ENCODE measurements around the gene PPP1R15B. TPM values are rescaled to one million over a fixed set of nuclear protein-coding genes. Genes with fewer than 3 reads are reported as not detected.

The PPP1R15B gene
- total RNA-seq, 1 experiment from 2014 or later, result 45.9 TPM

DNA sequence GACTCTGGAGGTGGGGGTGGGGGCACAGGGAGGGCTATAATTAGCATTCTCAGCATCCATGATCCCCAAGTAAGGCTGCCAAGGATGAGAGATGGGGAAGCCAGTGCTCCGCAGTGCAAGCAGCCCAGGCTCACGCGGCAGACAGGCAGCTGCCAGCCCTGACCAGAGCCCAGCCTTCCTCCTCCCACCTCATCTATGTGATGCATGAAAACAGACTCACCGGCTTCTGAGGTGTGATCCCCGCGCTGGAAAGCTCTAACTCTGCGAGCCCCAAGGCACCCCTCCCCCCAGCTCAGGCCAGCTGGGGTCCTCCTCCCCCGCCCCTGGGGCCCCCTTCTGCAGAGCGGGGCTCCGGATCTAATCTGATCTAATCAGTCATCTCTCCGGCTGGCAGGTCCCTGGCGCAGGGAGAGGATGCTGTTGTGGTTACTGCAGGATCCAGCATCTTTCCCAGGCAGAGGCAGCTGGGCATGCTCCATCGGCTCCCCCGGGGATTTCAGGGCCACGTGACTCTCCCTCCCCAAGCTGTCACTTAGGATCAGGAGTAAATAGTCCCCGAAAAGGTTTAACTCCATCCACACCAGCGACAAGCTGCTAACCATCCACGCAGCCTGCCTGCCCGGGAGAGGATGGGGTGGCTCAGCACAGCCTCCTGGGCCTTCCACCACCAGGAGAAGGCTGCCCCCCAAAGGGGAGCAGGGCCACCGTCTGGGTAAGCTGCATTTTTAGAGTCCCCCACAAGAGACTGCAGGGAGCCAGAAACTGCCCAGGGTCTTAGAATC is 52.0 kb downstream of the PPP1R15B start, which contains the start of gene PLEKHA6:
Gene PLEKHA6, minus strand, starts transcription at position 456 of the 782 bp plus-strand sequence. CDS start 86,202 bp downstream, outside the sequence.
- H2BK20ac ChIP-seq (ENCODE audit: low read depth, low read length, poor library complexity, severe bottlenecking), result no peak within 1 kb of the TSS
- H3K23ac ChIP-seq (ENCODE audit: insufficient read length, low read depth, low read length), result no peak within 1 kb of the TSS
- H2AFZ ChIP-seq (ENCODE audit: low read length), result no peak within 1 kb of the TSS
- H3K9ac ChIP-seq (ENCODE audit: extremely low read depth, insufficient read length, low read length), result no peak within 1 kb of the TSS
- no peaks in the 10 kb centered on the region for H4K20me1 ChIP-seq (ENCODE audit: control insufficient read depth, insufficient read depth, insufficient read length)
- H2BK5ac ChIP-seq (ENCODE audit: insufficient read length, low read length), result no peak within 1 kb of the TSS
- peak within 1 kb of the TSS; percentile 21 for H3K4me2 ChIP-seq (ENCODE audit: insufficient read depth, insufficient read length, low read length)
- no peaks in the 10 kb centered on the region for H3K27me3 ChIP-seq (ENCODE audit: insufficient read depth, low read length)
- WGBS (ENCODE audit: extremely low coverage, insufficient read length, low lambda C conversion rate), result no CpG with 5 or more reads among the region's 20 CpGs
- H2BK15ac ChIP-seq (ENCODE audit: low read depth, low read length), result no peak within 1 kb of the TSS
- H4K5ac ChIP-seq (ENCODE audit: insufficient read length, low read depth, low read length), result no peak within 1 kb of the TSS
- Mint-ChIP-seq H3K36me3 (ENCODE audit: insufficient read depth in 1 of 3, low read depth in 3 of 3) (no peaks in the 10 kb centered on the region), H3K4me1 (peaks cover 29 to 30% of the 10 kb centered on the region in 2 experiments), H3K9me3 (no peaks in the 10 kb centered on the region), H3K27me3 (ENCODE audit: low read depth) (peaks cover 34% of the 10 kb centered on the region), H3K4me3 (peak within 1 kb of the TSS; percentile 21 to 70; a peak in 3 of 5 replicates), H3K27ac (no peak within 1 kb of the TSS)
- no peak within 1 kb of the TSS for H3K56ac ChIP-seq (ENCODE audit: insufficient read length, low read depth, low read length)
- H3K14ac ChIP-seq (ENCODE audit: insufficient read depth, low read length), result no peak within 1 kb of the TSS
- no peak for DNase-seq
- H2AK5ac ChIP-seq (ENCODE audit: insufficient read length, low read length), result no peak within 1 kb of the TSS
- H3K4me1 ChIP-seq (ENCODE audit: insufficient read depth, low read length), result peaks cover 3% of the 10 kb centered on the region; the same call in 1 of the 2 replicates
- H3T11ph ChIP-seq (ENCODE audit: low read length), result no peak within 1 kb of the TSS
- no peak within 1 kb of the TSS for H2BK120ac ChIP-seq (ENCODE audit: low read depth, low read length, poor library complexity, severe bottlenecking)
- H3K4ac ChIP-seq (ENCODE audit: low read depth, low read length), result no peak within 1 kb of the TSS
- H3K27ac ChIP-seq (ENCODE audit: insufficient read length, low read depth, low read length), result no peak within 1 kb of the TSS
- no peaks in the 10 kb centered on the region for H3K9me3 ChIP-seq (ENCODE audit: control insufficient read depth, low read depth, low read length)
- no peaks in the 10 kb centered on the region for H3K79me2 ChIP-seq (ENCODE audit: insufficient read depth, low read length)
- TF ChIP-seq, protein P1, sequence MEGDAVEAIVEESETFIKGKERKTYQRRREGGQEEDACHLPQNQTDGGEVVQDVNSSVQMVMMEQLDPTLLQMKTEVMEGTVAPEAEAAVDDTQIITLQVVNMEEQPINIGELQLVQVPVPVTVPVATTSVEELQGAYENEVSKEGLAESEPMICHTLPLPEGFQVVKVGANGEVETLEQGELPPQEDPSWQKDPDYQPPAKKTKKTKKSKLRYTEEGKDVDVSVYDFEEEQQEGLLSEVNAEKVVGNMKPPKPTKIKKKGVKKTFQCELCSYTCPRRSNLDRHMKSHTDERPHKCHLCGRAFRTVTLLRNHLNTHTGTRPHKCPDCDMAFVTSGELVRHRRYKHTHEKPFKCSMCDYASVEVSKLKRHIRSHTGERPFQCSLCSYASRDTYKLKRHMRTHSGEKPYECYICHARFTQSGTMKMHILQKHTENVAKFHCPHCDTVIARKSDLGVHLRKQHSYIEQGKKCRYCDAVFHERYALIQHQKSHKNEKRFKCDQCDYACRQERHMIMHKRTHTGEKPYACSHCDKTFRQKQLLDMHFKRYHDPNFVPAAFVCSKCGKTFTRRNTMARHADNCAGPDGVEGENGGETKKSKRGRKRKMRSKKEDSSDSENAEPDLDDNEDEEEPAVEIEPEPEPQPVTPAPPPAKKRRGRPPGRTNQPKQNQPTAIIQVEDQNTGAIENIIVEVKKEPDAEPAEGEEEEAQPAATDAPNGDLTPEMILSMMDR (conservative IDR thresholded peaks at IDR 0.05), result peak; percentile 47
- no peak within 1 kb of the TSS for H2BK12ac ChIP-seq (ENCODE audit: insufficient read length, low read depth, low read length)
- no peak within 1 kb of the TSS for H3K18ac ChIP-seq (ENCODE audit: insufficient read length, low read depth, low read length)
- no peaks in the 10 kb centered on the region for H3K79me1 ChIP-seq (ENCODE audit: insufficient read depth, low read depth, low read length, poor library complexity, severe bottlenecking)
- no peaks in the 10 kb centered on the region for H3K23me2 ChIP-seq (ENCODE audit: insufficient read length, low read depth, low read length, poor library complexity, severe bottlenecking)
- no peak within 1 kb of the TSS for H4K8ac ChIP-seq (replicated peaks; ENCODE audit: insufficient read length, low read depth, low read length)
- no peak within 1 kb of the TSS for H4K91ac ChIP-seq (ENCODE audit: insufficient read length, low read depth, low read length)
